ENCODE measurements around the gene EXD3.

EXD3 gene

GRCh38 chr9:137446851-137447471, 24.0 kb upstream of the EXD3 start:
- no peak for DNase-seq

- DNase-seq, result peak; percentile 71
These were observed 23.0 kb upstream of the EXD3 start for GRCh38 chr9:137445930-137446431.

GRCh38 chr9:137445275-137445807, 22.4 kb upstream of the EXD3 start:
- DNase-seq, result peak; percentile 86

- no peak for DNase-seq
These were observed 21.3 kb upstream of the EXD3 start for GRCh38 chr9:137444106-137444790.

DNA sequence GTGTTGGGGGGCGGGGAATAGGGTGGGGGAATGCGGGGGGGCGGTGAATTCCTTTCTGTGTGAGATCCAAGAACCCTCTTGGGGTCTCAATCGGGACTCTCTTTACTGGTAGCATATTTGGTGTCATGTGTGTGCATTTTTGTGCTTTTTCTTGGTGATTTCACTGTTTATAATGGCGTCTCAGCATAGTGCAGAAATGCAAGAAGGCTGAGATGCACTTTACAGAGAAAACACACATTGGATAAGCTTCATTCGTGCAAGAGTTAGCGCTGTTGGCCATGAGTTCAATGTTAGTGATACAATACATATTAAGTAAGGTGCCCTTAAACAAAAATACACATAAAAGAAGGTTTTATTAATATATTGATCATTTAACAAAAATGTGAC, 19.0 kb upstream of the EXD3 start:
- DNase-seq, result no peak

GRCh38 chr9:137441289-137441934, 18.4 kb upstream of the EXD3 start, which contains the start of gene ENTPD8:
Gene ENTPD8, minus strand, starts transcription at chr9:137441357. Its CDS starts 3,072 bp downstream, at chr9:137438285.
- no peak for DNase-seq

DNA sequence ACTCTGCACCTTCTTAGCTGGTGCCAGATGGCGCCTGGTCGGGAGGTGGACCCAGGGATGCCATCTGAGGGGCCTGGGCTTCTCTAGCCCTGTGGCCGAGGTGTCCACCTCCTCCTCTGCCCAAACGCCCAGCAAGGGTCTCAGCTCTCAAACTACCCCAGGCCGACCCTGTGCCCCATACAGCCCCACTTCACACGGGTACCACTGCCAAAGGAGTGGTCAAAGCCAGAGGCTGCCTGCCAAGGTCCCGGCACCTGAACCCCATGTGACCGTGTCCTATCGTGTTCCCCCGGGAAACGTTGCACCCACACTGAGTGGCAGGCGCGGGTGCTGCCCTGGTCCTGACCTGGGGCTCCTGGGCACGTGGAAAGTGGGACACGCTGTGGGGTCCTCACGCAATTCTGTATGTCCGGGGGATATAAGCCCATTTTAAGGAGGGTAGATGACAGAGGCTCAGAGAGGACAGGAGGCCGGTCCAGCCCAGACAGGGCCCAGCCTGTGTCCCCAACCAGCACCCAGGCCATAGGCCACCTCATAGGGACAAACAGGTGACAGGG, 16.3 kb upstream of the EXD3 start:
- DNase-seq, result no peak

GRCh38 chr9:137438591-137439157, 15.7 kb upstream of the EXD3 start:
- DNase-seq, result no peak

DNA sequence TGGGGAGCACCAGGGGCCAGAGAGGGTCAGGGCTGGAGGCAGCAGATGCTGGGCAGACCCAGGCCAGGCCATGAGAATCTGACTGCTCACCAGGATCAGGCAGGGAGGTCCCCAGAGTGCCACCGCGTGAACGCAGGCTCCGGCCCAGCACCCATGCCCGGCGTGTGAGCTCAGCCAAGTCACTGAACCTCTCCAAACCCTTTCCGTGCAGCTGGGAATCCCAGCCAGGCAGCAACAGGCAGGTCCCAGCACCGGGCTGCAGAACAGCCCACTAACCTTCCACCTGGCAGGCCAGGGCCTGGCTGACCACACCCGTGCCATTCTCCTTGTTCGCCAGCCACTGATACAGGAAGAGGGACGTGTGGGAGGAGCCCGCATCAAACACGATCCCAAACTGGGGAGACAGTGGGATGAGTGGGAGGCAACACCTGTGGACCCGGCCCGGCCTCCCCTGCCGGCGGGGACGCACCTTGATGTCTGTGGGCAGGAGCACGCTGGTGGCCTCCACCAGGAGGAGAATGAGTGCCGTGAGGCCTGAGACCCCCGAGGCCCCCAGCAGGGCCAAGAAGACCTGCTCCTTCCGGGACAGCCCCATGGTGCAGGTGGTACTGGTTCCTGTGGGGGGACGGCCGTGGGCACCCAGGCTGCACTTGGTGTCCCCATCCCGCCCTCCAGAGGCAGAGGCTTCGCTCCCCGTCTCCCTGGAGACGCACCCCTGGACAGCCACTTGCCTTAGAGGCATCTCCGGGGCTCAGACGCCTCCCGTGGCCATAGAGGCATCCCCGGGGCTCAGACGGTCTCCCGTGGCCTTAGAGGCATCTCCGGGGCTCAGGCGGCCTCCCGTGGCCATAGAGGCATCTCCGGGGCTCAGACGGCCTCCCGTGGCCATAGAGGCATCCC, 15.0 kb upstream of the EXD3 start:
- DNase-seq, result no peak

- no peak for DNase-seq
These were observed 14.0 kb upstream of the EXD3 start for GRCh38 chr9:137436761-137437600.

DNA sequence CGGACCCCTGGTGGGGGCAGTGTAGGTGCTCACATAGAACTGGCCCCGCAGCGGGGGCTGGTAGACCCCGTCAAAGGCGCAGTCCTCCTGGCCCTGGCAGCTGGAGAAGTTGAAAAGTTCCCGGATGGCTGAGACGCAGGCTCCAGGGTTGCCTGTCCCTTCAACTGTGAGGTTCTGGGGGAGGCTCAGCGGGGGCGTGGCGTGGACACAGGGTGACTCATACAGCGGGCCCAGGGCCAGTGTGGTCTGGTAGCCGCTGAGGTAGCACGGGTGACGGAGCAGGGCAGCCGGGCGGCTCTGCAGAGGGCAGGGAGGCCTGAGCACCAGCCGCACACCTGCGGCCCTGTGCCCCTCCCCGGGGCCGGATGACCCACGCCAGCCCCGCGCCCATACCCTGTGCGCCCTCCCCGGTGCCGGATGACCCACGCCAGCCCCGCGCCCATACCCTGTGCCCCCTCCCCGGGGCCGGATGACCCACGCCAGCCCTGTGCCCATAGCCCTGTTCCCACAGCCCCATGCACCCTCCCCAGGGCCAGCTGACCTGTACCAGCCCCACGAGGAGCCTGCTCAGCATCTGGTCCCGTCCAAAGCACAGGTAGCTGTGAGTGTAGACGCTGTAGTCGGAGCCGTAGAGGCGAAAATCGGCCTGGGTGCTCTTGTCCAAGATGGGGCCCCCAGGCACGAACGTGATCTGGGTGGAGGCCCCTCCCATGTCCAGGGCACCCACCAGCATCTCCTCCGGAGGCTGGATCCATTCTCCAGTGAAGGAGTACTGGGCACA, 13.2 kb upstream of the EXD3 start:
- no peak for DNase-seq

DNA sequence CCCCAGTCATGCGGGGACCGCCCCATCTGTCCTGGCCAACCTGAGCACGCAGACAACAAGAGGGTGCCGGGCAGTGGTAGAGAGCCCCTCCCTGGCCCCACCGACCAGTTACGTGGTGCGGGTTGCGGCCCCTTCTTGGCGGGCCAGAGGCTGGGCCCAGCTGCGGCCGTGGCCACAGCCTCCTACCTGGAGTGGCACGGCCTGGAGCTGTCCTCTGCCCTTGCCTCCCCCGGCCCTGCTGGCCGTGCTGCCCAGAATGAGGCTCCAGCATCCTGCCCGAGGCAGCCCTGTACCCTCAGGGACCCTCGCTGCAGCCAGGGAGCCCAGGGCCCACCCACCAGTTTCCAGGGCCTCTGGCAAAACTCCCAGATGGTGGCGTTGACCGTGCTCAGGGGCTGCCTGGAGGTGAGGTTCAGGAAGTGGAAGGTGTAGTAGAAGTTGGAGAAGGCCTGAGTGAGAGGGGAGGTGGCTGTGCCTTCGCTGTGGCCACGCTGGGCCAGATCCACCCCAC, 12.5 kb upstream of the EXD3 start:
- no peak for DNase-seq

- no peak for DNase-seq
These were observed 11.8 kb upstream of the EXD3 start for GRCh38 chr9:137434498-137435380.

DNA sequence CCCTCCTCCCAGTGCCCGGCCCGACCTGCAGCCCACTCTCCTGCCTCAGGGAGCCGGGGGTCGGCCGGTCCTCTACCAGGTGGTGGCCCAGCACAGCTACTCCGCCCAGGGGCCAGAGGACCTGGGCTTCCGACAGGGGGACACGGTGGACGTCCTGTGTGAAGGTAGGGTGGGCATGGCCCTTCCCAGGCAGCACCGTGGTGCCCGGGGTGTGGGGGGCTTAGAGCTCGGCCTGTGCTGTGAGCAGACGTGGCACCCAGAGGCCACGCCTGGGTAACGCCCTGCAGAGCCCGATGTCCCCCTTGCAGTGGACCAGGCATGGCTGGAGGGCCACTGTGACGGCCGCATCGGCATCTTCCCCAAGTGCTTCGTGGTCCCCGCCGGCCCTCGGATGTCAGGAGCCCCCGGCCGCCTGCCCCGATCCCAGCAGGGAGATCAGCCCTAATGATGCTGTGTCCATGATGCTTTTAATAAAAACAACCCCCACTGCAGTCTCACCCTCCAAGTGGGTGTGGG, 11.0 kb upstream of the EXD3 start:
- no peak for DNase-seq

DNA sequence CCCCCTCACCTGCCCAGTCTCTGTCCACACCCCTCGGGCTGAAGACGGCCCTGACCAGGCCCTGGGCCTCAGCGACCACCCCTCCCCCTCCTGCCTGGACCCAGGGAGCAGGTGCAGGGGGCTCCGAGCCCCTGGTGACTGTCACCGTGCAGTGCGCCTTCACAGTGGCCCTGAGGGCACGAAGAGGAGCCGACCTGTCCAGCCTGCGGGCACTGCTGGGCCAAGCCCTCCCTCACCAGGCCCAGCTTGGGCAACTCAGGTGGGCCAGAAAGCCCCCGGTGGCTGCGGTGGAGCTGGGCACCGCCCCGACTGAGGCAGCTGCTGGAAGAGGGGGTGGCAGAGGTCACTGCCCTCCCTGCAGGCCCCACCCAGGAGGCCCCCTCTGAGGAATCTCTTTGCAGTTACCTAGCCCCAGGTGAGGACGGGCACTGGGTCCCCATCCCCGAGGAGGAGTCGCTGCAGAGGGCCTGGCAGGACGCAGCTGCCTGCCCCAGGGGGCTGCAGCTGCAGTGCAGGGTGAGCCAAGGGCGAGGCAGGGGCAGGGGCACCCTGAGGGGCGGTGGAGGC, 10.5 kb upstream of the EXD3 start:
- no peak for DNase-seq

DNA sequence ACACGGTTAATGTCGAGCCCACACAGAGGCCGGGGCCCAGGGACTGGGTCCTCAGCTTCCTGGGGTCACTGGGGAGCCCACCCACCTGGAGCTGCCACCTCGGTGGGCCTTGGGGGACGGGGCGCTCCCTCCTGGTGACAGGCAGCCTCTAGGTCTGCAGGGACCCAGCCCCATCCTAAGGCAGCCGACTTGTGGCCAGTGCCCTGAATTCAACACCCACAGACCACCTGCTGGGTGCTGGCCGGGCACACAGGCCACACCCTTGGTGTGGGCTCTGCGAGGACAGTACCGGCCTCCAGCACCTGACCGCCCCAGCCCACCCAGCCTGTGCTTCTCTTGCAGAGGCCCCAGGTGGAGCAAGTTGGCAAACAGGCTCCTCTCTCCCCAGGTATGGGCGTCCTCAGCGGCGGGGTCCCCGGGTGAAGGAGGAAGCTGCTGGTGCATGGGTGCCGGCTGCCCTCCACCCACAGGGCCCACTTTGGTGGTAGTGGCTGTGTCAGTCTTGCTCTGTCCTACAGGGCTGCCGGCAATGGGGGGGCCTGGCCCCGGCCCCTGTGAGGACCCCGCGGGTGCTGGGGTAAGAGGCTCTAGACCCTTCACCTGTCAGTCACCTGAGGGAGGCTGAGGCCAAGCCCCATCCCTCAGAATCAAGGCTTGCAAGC, 9.9 kb upstream of the EXD3 start:
- no peak for DNase-seq

- no peak for DNase-seq
These were observed 8.5 kb upstream of the EXD3 start for GRCh38 chr9:137431416-137431931.
